HCT116 (cell line): ENCODE data around the gene PRSS56. TPM values are rescaled to one million over a fixed set of nuclear protein-coding genes. Genes with fewer than 3 reads are reported as not detected.

Experiments
- ATAC-seq: fragments of 200-7000 bp; cut with Tn5 transposase; 2 replicates; pipeline ENCODE4 v1.9.1; 2020; ENCODE audit warnings: mild to moderate bottlenecking, moderate library complexity
- BruUV-seq: library from RNA; stranded (reverse); fragments of 400-500 nt; replicated peaks from 2 replicates; lab custom pipeline; 2021; lab: Mats Ljungman, UMichigan
- CTCF ChIA-PET: fragments of 300-600 bp; sonication (Branson Sonifier 250); formaldehyde crosslinking; loops from one replicate; lab custom pipeline; 2021; ENCODE audit warnings: antibody characterized with exemption; lab: Charles Lee
- POLR2A ChIA-PET: fragments of 300-600, 350-600 bp; sonication (Branson Sonifier 250); formaldehyde crosslinking; loops from one replicate; lab custom pipeline; 2021; ENCODE audit warnings: antibody characterized with exemption; lab: Charles Lee
- RAD21 ChIA-PET, 2 experiments: fragments of 300-600 bp; sonication (Branson Sonifier 250); formaldehyde crosslinking; loops; one replicate each; lab custom pipeline; 2023; ENCODE audit warnings: low total read pairs in 2 of 2; ENCODE audit not compliant: uncharacterized antibody in 2 of 2, unreplicated experiment in 2 of 2, low non-redundant PET in 1 of 2; lab: Charles Lee
- DNase-seq: peaks from one replicate; pipeline ENCODE4 v3.0.0-alpha.2; 2010; ENCODE audit warnings: low read depth, low spot score
- H2AFZ ChIP-seq: fragments of 200-600 bp; shearing (Covaris generic), sonication (generic); 2 replicates; pipeline ENCODE4 v1.6.1; 2017; ENCODE audit warnings: low read depth, mixed run types, mixed read lengths, antibody characterized with exemption, low read length; ENCODE audit not compliant: poor library complexity, severe bottlenecking
- H3K27ac ChIP-seq: 2 replicates; pipeline ENCODE4 v1.5.1; 2012; ENCODE audit warnings: low read depth, low read length
- H3K27me3 ChIP-seq: fragments of 200-600 bp; sonication (generic); 2 replicates; pipeline ENCODE4 v1.6.1; 2016; ENCODE audit warnings: mixed run types, low read length, mixed read lengths; ENCODE audit not compliant: insufficient read depth
- H3K36me3 ChIP-seq, 2 experiments: fragments of 200-500 bp in 1 of 2; fragments of 200-600 bp in 1 of 2; sonication (Bioruptor generic) in 1 of 2; sonication (generic) in 1 of 2; 2 replicates each; pipeline versions ENCODE4 v1.5.1 to v1.6.1; 2014 to 2016; ENCODE audit warnings: low read length in 2 of 2, inconsistent platforms in 1 of 2, mixed read lengths in 1 of 2, mixed run types in 1 of 2; ENCODE audit not compliant: insufficient read depth in 2 of 2, control insufficient read depth in 1 of 2
- H3K4me1 ChIP-seq, 2 experiments: fragments of 200-600 bp in 1 of 2; sonication (generic) in 1 of 2; 2 replicates each; pipeline versions ENCODE4 v1.5.1 to v1.6.1; 2012 to 2017; ENCODE audit warnings: low read length in 2 of 2, inconsistent platforms in 1 of 2, mild to moderate bottlenecking in 1 of 2, mixed read lengths in 1 of 2, mixed run types in 1 of 2, moderate library complexity in 1 of 2; ENCODE audit not compliant: insufficient read depth in 2 of 2, control insufficient read depth in 1 of 2
- H3K4me2 ChIP-seq: fragments of 200-600 bp; sonication (generic); 2 replicates; pipeline ENCODE4 v1.6.1; 2017; ENCODE audit warnings: mixed run types, low read length, mixed read lengths
- H3K4me3 ChIP-seq, 2 experiments: fragments of 200-600 bp in 1 of 2; sonication (generic) in 1 of 2; replicated peaks in 1 of 2; 2 replicates each; pipeline ENCODE4 v1.5.1; 2011 to 2016; ENCODE audit warnings: low read length in 2 of 2, control low read depth in 1 of 2, low read depth in 1 of 2, mild to moderate bottlenecking in 1 of 2, mixed read lengths in 1 of 2, mixed run types in 1 of 2
- H3K79me2 ChIP-seq: fragments of 200-600 bp; sonication (generic); 2 replicates; pipeline ENCODE4 v1.6.1; 2017; ENCODE audit warnings: mild to moderate bottlenecking, mixed run types, low read length, moderate library complexity, mixed read lengths; ENCODE audit not compliant: insufficient read depth
- H3K9ac ChIP-seq: fragments of 200-600 bp; sonication (generic); 2 replicates; pipeline ENCODE4 v1.6.1; 2016; ENCODE audit warnings: low read length, mixed read lengths
- H3K9me2 ChIP-seq: fragments of 200-600 bp; sonication (generic), shearing (Covaris generic); 2 replicates; pipeline ENCODE4 v1.6.1; 2017; ENCODE audit warnings: mixed run types, mild to moderate bottlenecking, moderate library complexity; ENCODE audit not compliant: insufficient read depth
- H3K9me3 ChIP-seq, 2 experiments: fragments of 200-500 bp in 1 of 2; fragments of 200-600 bp in 1 of 2; sonication (Bioruptor generic) in 1 of 2; sonication (generic) in 1 of 2; 2 replicates each; pipeline ENCODE4 v1.6.1; 2014 to 2017; ENCODE audit warnings: low read length in 2 of 2, mixed read lengths in 2 of 2, inconsistent platforms in 1 of 2, low read depth in 1 of 2, mild to moderate bottlenecking in 1 of 2, mixed run types in 1 of 2, moderate library complexity in 1 of 2; ENCODE audit not compliant: control insufficient read depth in 1 of 2, insufficient read depth in 1 of 2
- H4K20me1 ChIP-seq: fragments of 200-600 bp; sonication (generic), shearing (Covaris generic); 2 replicates; pipeline ENCODE4 v1.6.1; 2017; ENCODE audit warnings: mixed run types, mild to moderate bottlenecking, moderate library complexity; ENCODE audit not compliant: insufficient read depth
- ATF3 ChIP-seq: IDR thresholded peaks from 2 replicates; pipeline ENCODE4 v1.6.1; 2012
- CEBPB ChIP-seq: IDR thresholded peaks from 2 replicates; pipeline ENCODE4 v1.6.1; 2012; ENCODE audit warnings: low read depth
- CTCF ChIP-seq, 3 experiments: fragments of 200-600 bp in 1 of 3; sonication (generic) in 1 of 3; IDR thresholded peaks in 2 of 3; conservative IDR thresholded peaks in 1 of 3; 2 replicates each; pipeline ENCODE4 v1.5.1; 2012 to 2017; ENCODE audit warnings: low read depth in 2 of 3, low read length in 2 of 3, antibody characterized with exemption in 1 of 3, borderline replicate concordance in 1 of 3, control low read depth in 1 of 3, mild to moderate bottlenecking in 1 of 3, mixed read lengths in 1 of 3, mixed run types in 1 of 3, moderate library complexity in 1 of 3; ENCODE audit not compliant: insufficient read depth in 1 of 3
- EGR1 ChIP-seq: IDR thresholded peaks from 2 replicates; pipeline ENCODE4 v1.6.1; 2012; ENCODE audit warnings: low read depth
- ELF1 ChIP-seq: IDR thresholded peaks from 2 replicates; pipeline ENCODE4 v1.6.1; 2012; ENCODE audit warnings: low read depth, borderline replicate concordance
- EZH2 ChIP-seq: fragments of 200-600 bp; sonication (generic); IDR thresholded peaks from 2 replicates; pipeline ENCODE4 v1.6.1; 2017; ENCODE audit warnings: antibody characterized with exemption, mixed run types
- EZH2phosphoT487 ChIP-seq: fragments of 200-600 bp; IDR thresholded peaks from 2 replicates; pipeline ENCODE4 v1.6.1; 2018; ENCODE audit warnings: antibody characterized with exemption, borderline replicate concordance
- JUND ChIP-seq: IDR thresholded peaks from 2 replicates; pipeline ENCODE4 v1.6.1; 2012
- MAX ChIP-seq: IDR thresholded peaks from 2 replicates; pipeline ENCODE4 v1.6.1; 2012
- POLR2A ChIP-seq: IDR thresholded peaks from 2 replicates; pipeline ENCODE4 v1.7.0; 2011; ENCODE audit warnings: borderline replicate concordance; ENCODE audit not compliant: insufficient read depth, insufficient read length; ENCODE audit errors: extremely low read depth
- RAD21 ChIP-seq: IDR thresholded peaks from 2 replicates; pipeline ENCODE4 v1.6.1; 2012; ENCODE audit warnings: low read depth, mild to moderate bottlenecking
- REST ChIP-seq: IDR thresholded peaks from 2 replicates; pipeline ENCODE4 v1.6.1; 2012; ENCODE audit warnings: low read depth
- SIN3A ChIP-seq: IDR thresholded peaks from 2 replicates; pipeline ENCODE4 v1.6.1; 2012; ENCODE audit warnings: low read depth
- SP1 ChIP-seq: IDR thresholded peaks from 2 replicates; pipeline ENCODE4 v1.6.1; 2012; ENCODE audit warnings: low read depth
- ZFX ChIP-seq: fragments of 450-650 bp; IDR thresholded peaks from 2 replicates; pipeline ENCODE4 v1.6.1; 2017
- ZNF274 ChIP-seq: fragments of 200-500 bp; sonication (Bioruptor generic); IDR thresholded peaks from 2 replicates; pipeline ENCODE4 v1.6.1; 2014; ENCODE audit warnings: mild to moderate bottlenecking, low read depth, low read length, inconsistent platforms
- intact Hi-C: fragments of 100-400 bp; cut with micrococcal nuclease; formaldehyde crosslinking; loops from 2 replicates; pipeline ENCODE4 v1.10.0; 2022
- total RNA-seq: library from RNA; stranded (reverse); gene quantifications from one replicate; pipeline ENCODE4 v1.2.1, GENCODE V29; 2021; ENCODE audit not compliant: unreplicated experiment

PRSS56 gene
- total RNA-seq, 1 experiment from 2014 or later: not detected

- H3K9ac ChIP-seq: no peak overlapping the region
- ChIA-PET POLR2A (no interaction called here), CTCF (no interaction called here), RAD21 (no interaction called here)
- no peaks in the 10 kb centered on the region for H3K27me3 ChIP-seq
- BruUV-seq: no TSS peak
- peaks cover 9 to 14% of the 10 kb centered on the region in 2 experiments; a peak in 3 of 4 replicates for H3K36me3 ChIP-seq
- no peak overlapping the region for H3K4me2 ChIP-seq
- H3K9me3 ChIP-seq: no peaks in the 10 kb centered on the region
- H2AFZ ChIP-seq: no peak overlapping the region
- ATAC-seq (no peak), DNase-seq (no peak)
- intact Hi-C loops: no loop called here
- TF ChIP-seq JUND: no peak
- TF ChIP-seq REST: no peak
- TF ChIP-seq CTCF (IDR thresholded peaks at IDR 0.05 in 2 of 3, conservative IDR thresholded peaks at IDR 0.05 in 1 of 3; ENCODE audit: borderline replicate concordance in 1 of 3, insufficient read depth in 1 of 3, low read depth in 2 of 3, low read length in 2 of 3): no peak
- no peak for TF ChIP-seq EGR1
- TF ChIP-seq POLR2A: no peak
- TF ChIP-seq ATF3: no peak
- no peak for TF ChIP-seq SP1
- TF ChIP-seq RAD21: no peak
- no peak for TF ChIP-seq EZH2
- no peak for TF ChIP-seq ZNF274
- no peak for TF ChIP-seq CEBPB
- TF ChIP-seq ELF1: no peak
- TF ChIP-seq SIN3A: no peak
- TF ChIP-seq ZFX: no peak
- no peak for TF ChIP-seq EZH2phosphoT487
- no peak for TF ChIP-seq MAX
- H3K4me3 ChIP-seq: no peak overlapping the region
- H4K20me1 ChIP-seq: no peaks in the 10 kb centered on the region
- H3K4me1 ChIP-seq: peaks cover 0 to 3% of the 10 kb centered on the region in 2 experiments; a peak in 2 of 4 replicates
- no peaks in the 10 kb centered on the region for H3K9me2 ChIP-seq
- no peaks in the 10 kb centered on the region for H3K79me2 ChIP-seq
- H3K27ac ChIP-seq: no peak overlapping the region
Observed at GRCh38 chr2:232573771-232574435, 53.7 kb downstream of the PRSS56 start.
